ENCODE data around the gene BBIP1.

Gene BBIP1

GRCh38 chr10:110918643-110919348 is at the start of gene BBIP1:
BBIP1 (minus strand) TSS chr10:110919180; CDS start chr10:110918157, 1,023 bp downstream.
- peak; percentile 100 for DNase-seq (ENCODE audit: low read depth)

- DNase-seq (ENCODE audit: low read depth) = no peak
Measured at GRCh38 chr10:110967645-110968044, 48.7 kb upstream of the BBIP1 start.

GRCh38 chr10:110967009-110967630 is 48.1 kb upstream of the BBIP1 start:
- no peak for DNase-seq (ENCODE audit: low read depth)

- DNase-seq (ENCODE audit: low read depth) = no peak
Measured at GRCh38 chr10:110966146-110966545, 47.2 kb upstream of the BBIP1 start.

GRCh38 chr10:110965216-110965615 is 46.2 kb upstream of the BBIP1 start:
- no peak for DNase-seq (ENCODE audit: low read depth)

GRCh38 chr10:110964681-110965080 is 45.7 kb upstream of the BBIP1 start:
- no peak for DNase-seq (ENCODE audit: low read depth)

GRCh38 chr10:110963162-110963561 is 44.2 kb upstream of the BBIP1 start:
- DNase-seq (ENCODE audit: low read depth) = no peak

GRCh38 chr10:110962443-110962842 is 43.5 kb upstream of the BBIP1 start:
- no peak for DNase-seq (ENCODE audit: low read depth)

- no peak for DNase-seq (ENCODE audit: low read depth)
Measured at GRCh38 chr10:110960333-110960712, 41.3 kb upstream of the BBIP1 start.

GRCh38 chr10:110959379-110960332 is 40.7 kb upstream of the BBIP1 start:
- DNase-seq (ENCODE audit: low read depth) = peak; percentile 5

- no peak for DNase-seq (ENCODE audit: low read depth)
Measured at GRCh38 chr10:110957606-110958005, 38.6 kb upstream of the BBIP1 start.

GRCh38 chr10:110951381-110951780 is 32.4 kb upstream of the BBIP1 start:
- no peak for DNase-seq (ENCODE audit: low read depth)

GRCh38 chr10:110947061-110947595 is 28.1 kb upstream of the BBIP1 start:
- no peak for DNase-seq (ENCODE audit: low read depth)

- no peak for DNase-seq (ENCODE audit: low read depth)
Measured at GRCh38 chr10:110946496-110946895, 27.5 kb upstream of the BBIP1 start.

GRCh38 chr10:110944792-110945396 is 25.9 kb upstream of the BBIP1 start:
- no peak for DNase-seq (ENCODE audit: low read depth)

- no peak for DNase-seq (ENCODE audit: low read depth)
Measured at GRCh38 chr10:110939419-110939818, 20.4 kb upstream of the BBIP1 start.

GRCh38 chr10:110936757-110937156 is 17.8 kb upstream of the BBIP1 start:
- DNase-seq (ENCODE audit: low read depth) = no peak

- no peak for DNase-seq (ENCODE audit: low read depth)
Measured at GRCh38 chr10:110932505-110933180, 13.7 kb upstream of the BBIP1 start.

- DNase-seq (ENCODE audit: low read depth) = no peak
Measured at GRCh38 chr10:110931769-110932381, 12.9 kb upstream of the BBIP1 start.

- DNase-seq (ENCODE audit: low read depth) = no peak
Measured at GRCh38 chr10:110927461-110927860, 8.5 kb upstream of the BBIP1 start.
